Activated B cell treated with CpG ODN at 0.5 μM for 24 hours (primary cell): ENCODE results near the gene AFF3. TPM values are rescaled to one million over a fixed set of nuclear protein-coding genes. Genes with fewer than 3 reads are reported as not detected.
A peak's percentile ranks its signal among the peaks of the same experiment; 100 is the strongest.

Experiments used
- ATAC-seq: fragments of 200-7000 bp; cut with Tn5 transposase; one replicate; pipeline ENCODE4 v1.10.0; 2021; ENCODE audit warnings: low read depth, mild to moderate bottlenecking, moderate library complexity
- CTCF ChIA-PET: fragments of 350-600 bp; sonication (Branson Sonifier 250); formaldehyde crosslinking; loops from one replicate; lab custom pipeline; 2021; ENCODE audit warnings: antibody characterized with exemption; lab: Charles Lee
- POLR2A ChIA-PET: fragments of 350-600 bp; sonication (Branson Sonifier 250); formaldehyde crosslinking; loops from one replicate; lab custom pipeline; 2021; ENCODE audit warnings: antibody characterized with exemption; lab: Charles Lee
- DNase-seq: peaks from one replicate; pipeline ENCODE4 v3.0.0; 2022
- H3K27ac Mint-ChIP-seq: one replicate; pipeline ENCODE4 v1.8.0; 2020; ENCODE audit warnings: mixed read lengths
- H3K27me3 Mint-ChIP-seq: one replicate; pipeline ENCODE4 v1.8.0; 2021; ENCODE audit warnings: mixed read lengths
- H3K36me3 Mint-ChIP-seq: one replicate; pipeline ENCODE4 v1.8.0; 2021; ENCODE audit warnings: low read depth, mixed read lengths
- H3K4me1 Mint-ChIP-seq: one replicate; pipeline ENCODE4 v1.8.0; 2021; ENCODE audit warnings: mixed read lengths
- H3K4me3 Mint-ChIP-seq: one replicate; pipeline ENCODE4 v1.8.0; 2020; ENCODE audit warnings: mild to moderate bottlenecking, mixed read lengths
- H3K9me3 Mint-ChIP-seq: one replicate; pipeline ENCODE4 v1.8.0; 2020; ENCODE audit warnings: mixed read lengths
- CTCF ChIP-seq: fragments of 200-600 bp; IDR thresholded peaks from one replicate; pipeline ENCODE4 v1.8.0; 2022; ENCODE audit warnings: antibody characterized with exemption, mild to moderate bottlenecking
- intact Hi-C: fragments of 100-400 bp; cut with micrococcal nuclease; formaldehyde crosslinking; loops from one replicate; pipeline ENCODE4 v1.15.1; 2024
- total RNA-seq: library from RNA; stranded (reverse); gene quantifications from 2 replicates; pipeline ENCODE4 v1.2.3, GENCODE V29; 2022

The AFF3 gene
- total RNA-seq, 1 donor from 2014 or later: 271 TPM

- ChIA-PET CTCF (no interaction called here), POLR2A (no interaction called here)
- peaks cover 60% of the 10 kb centered on the region for H3K4me1 Mint-ChIP-seq
- peaks cover 49% of the 10 kb centered on the region for H3K36me3 Mint-ChIP-seq
- H3K4me3 Mint-ChIP-seq: no peak overlapping the region
- TF ChIP-seq CTCF: no peak
- intact Hi-C loops: no loop called here
- H3K27me3 Mint-ChIP-seq: no peaks in the 10 kb centered on the region
- ATAC-seq (no peak), DNase-seq (no peak)
- peak overlapping the region; percentile 35 for H3K27ac Mint-ChIP-seq
- H3K9me3 Mint-ChIP-seq: peaks cover 3% of the 10 kb centered on the region
Measured at GRCh38 chr2:99636144-99637034, 506.0 kb downstream of the AFF3 start.

GRCh38 chr2:99635710-99636109, 506.7 kb downstream of the AFF3 start:
- DNase-seq (no peak), ATAC-seq (no peak)
- peaks cover 55% of the 10 kb centered on the region for H3K4me1 Mint-ChIP-seq
- peaks cover 3% of the 10 kb centered on the region for H3K9me3 Mint-ChIP-seq
- H3K27ac Mint-ChIP-seq: peak overlapping the region; percentile 64
- peaks cover 51% of the 10 kb centered on the region for H3K36me3 Mint-ChIP-seq
- intact Hi-C loops: no loop called here
- no peak overlapping the region for H3K4me3 Mint-ChIP-seq
- ChIA-PET CTCF (no interaction called here), POLR2A (no interaction called here)
- TF ChIP-seq CTCF: no peak
- no peaks in the 10 kb centered on the region for H3K27me3 Mint-ChIP-seq

- ChIA-PET POLR2A (interaction anchor here (0.6 kb wide), 1 partner anchor 1612 kb away, joined by 6 read pairs; no protein-coding TSS in a partner anchor), CTCF (no interaction called here)
- peaks cover 50% of the 10 kb centered on the region for H3K4me1 Mint-ChIP-seq
- peaks cover 64% of the 10 kb centered on the region for H3K36me3 Mint-ChIP-seq
- peaks cover 3% of the 10 kb centered on the region for H3K9me3 Mint-ChIP-seq
- no peak for TF ChIP-seq CTCF
- intact Hi-C loops: no loop called here
- H3K27me3 Mint-ChIP-seq: no peaks in the 10 kb centered on the region
- DNase-seq (no peak), ATAC-seq (no peak)
- no peak overlapping the region for H3K4me3 Mint-ChIP-seq
- peak overlapping the region; percentile 24 for H3K27ac Mint-ChIP-seq
Measured at GRCh38 chr2:99634234-99634633, 508.2 kb downstream of the AFF3 start.

- ATAC-seq (no peak), DNase-seq (no peak)
- POLR2A ChIA-PET: interaction anchor here (0.6 kb wide), 1 partner anchor 98 kb away, joined by 8 read pairs; no protein-coding TSS in a partner anchor
- no peak for TF ChIP-seq CTCF
- no peak overlapping the region for H3K4me3 Mint-ChIP-seq
- peaks cover 75% of the 10 kb centered on the region for H3K36me3 Mint-ChIP-seq
- no peaks in the 10 kb centered on the region for H3K27me3 Mint-ChIP-seq
- CTCF ChIA-PET: no interaction called here
- H3K27ac Mint-ChIP-seq: no peak overlapping the region
- intact Hi-C loops: no loop called here
- peaks cover 3% of the 10 kb centered on the region for H3K9me3 Mint-ChIP-seq
- peaks cover 26% of the 10 kb centered on the region for H3K4me1 Mint-ChIP-seq
Measured at GRCh38 chr2:99631700-99632099, 510.7 kb downstream of the AFF3 start.

GRCh38 chr2:99629320-99629719, 513.1 kb downstream of the AFF3 start:
- DNase-seq (no peak), ATAC-seq (no peak)
- H3K27me3 Mint-ChIP-seq: no peaks in the 10 kb centered on the region
- peak overlapping the region; percentile 24 for H3K27ac Mint-ChIP-seq
- peaks cover 74% of the 10 kb centered on the region for H3K36me3 Mint-ChIP-seq
- intact Hi-C loops: no loop called here
- CTCF ChIA-PET: no interaction called here
- peaks cover 16% of the 10 kb centered on the region for H3K4me1 Mint-ChIP-seq
- no peak overlapping the region for H3K4me3 Mint-ChIP-seq
- peaks cover 3% of the 10 kb centered on the region for H3K9me3 Mint-ChIP-seq
- POLR2A ChIA-PET: no interaction called here
- no peak for TF ChIP-seq CTCF
